HL-60 (cell line): ENCODE data around the gene CITED4.

Source experiments
- CTCF ChIP-seq: IDR thresholded peaks from one replicate; pipeline ENCODE4 v1.5.1; 2011; ENCODE audit warnings: low read length, control low read depth, inconsistent platforms; ENCODE audit not compliant: insufficient read depth
- GABPA ChIP-seq: IDR thresholded peaks from 2 replicates; pipeline ENCODE4 v1.6.1; 2012; ENCODE audit warnings: low read depth
- POLR2AphosphoS5 ChIP-seq: IDR thresholded peaks from 2 replicates; pipeline ENCODE4 v1.6.1; 2012; ENCODE audit warnings: low read depth
- SPI1 ChIP-seq: IDR thresholded peaks from 2 replicates; pipeline ENCODE4 v1.6.1; 2012; ENCODE audit warnings: low read depth, mild to moderate bottlenecking, borderline replicate concordance
- TF ChIP-seq, protein P1 (sequence below): IDR thresholded peaks from 2 replicates; pipeline ENCODE4 v1.6.1; 2012; ENCODE audit warnings: low read depth; ENCODE audit not compliant: insufficient replicate concordance

DNA sequence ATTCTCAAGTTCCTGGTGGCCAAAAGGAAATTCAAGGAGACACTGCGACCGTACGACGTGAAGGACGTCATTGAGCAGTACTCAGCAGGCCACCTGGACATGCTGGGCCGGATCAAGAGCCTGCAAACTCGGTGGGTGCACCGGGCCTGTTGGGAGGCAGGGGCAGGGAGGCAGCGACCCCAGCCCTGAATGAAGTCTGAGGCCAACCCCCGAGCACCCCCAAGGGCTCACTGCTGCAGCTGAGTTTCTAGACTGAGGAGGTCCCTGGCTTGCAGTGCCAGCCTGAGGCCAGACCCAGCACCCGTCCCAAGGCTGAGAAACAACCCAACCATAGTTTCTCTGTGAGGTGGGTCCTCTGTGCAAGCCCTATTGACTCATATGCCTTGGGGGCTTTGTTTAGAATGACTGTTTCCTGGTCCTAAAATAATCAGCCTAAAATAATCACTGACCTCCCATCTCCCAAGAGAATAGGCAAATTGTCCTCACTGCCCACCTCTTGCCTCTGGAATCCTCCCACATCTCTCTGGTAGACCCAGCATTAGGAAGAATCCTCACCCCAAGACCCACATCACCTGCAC lies 27.1 kb downstream of the CITED4 start:
- TF ChIP-seq CTCF: no peak
- no peak for TF ChIP-seq POLR2AphosphoS5
- TF ChIP-seq, protein P1, sequence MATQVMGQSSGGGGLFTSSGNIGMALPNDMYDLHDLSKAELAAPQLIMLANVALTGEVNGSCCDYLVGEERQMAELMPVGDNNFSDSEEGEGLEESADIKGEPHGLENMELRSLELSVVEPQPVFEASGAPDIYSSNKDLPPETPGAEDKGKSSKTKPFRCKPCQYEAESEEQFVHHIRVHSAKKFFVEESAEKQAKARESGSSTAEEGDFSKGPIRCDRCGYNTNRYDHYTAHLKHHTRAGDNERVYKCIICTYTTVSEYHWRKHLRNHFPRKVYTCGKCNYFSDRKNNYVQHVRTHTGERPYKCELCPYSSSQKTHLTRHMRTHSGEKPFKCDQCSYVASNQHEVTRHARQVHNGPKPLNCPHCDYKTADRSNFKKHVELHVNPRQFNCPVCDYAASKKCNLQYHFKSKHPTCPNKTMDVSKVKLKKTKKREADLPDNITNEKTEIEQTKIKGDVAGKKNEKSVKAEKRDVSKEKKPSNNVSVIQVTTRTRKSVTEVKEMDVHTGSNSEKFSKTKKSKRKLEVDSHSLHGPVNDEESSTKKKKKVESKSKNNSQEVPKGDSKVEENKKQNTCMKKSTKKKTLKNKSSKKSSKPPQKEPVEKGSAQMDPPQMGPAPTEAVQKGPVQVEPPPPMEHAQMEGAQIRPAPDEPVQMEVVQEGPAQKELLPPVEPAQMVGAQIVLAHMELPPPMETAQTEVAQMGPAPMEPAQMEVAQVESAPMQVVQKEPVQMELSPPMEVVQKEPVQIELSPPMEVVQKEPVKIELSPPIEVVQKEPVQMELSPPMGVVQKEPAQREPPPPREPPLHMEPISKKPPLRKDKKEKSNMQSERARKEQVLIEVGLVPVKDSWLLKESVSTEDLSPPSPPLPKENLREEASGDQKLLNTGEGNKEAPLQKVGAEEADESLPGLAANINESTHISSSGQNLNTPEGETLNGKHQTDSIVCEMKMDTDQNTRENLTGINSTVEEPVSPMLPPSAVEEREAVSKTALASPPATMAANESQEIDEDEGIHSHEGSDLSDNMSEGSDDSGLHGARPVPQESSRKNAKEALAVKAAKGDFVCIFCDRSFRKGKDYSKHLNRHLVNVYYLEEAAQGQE: no peak
- no peak for TF ChIP-seq SPI1
- TF ChIP-seq GABPA: no peak
